HG03064 (cell line): ENCODE results near the gene RIMKLA.

Source experiments
- ATAC-seq: cut with Tn5 transposase; IDR thresholded peaks from one replicate; pipeline ENCODE4 v1.9.1; 2021; ENCODE audit warnings: low read depth; ENCODE audit not compliant: unreplicated experiment

RIMKLA gene

DNA sequence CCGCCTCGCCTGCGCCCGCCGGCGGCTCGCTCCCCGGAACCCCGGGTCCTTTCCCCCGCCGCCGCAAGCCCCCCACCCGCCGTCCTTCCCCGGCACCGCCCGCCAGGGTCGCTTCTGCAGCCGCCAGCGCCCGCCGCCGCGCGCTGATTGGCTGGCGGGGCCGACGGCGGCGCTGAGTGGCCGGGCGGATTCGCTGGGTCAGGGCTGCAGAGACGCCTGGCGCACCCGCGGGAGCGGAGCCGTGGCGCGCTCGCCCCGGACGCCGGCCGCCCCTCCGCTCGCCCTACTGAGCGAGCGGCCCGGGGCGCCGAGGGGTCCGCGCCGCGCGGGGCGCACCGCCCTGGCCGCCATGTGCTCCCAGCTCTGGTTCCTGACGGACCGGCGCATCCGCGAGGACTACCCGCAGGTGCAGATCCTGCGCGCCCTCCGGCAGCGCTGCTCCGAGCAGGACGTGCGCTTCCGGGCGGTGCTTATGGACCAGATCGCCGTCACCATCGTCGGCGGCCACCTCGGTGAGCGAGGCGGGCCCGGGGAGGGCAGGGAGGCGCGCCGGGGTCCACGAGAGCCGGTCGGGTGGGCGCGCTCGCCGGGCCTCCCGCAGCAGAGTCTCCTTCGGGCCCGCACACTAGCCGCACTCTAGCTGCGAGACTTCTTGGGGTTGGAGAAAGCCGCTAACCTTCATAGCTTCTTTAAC, at the start of gene RIMKLA:
TSS of gene RIMKLA (plus strand) at position 207 of the 694 bp plus-strand sequence. CDS start at position 350, 143 bp downstream.
- peak; percentile 79 for ATAC-seq

- ATAC-seq, result no peak
Observed at GRCh38 chr1:42332877-42333276, 47.7 kb upstream of the RIMKLA start.

- ATAC-seq, result peak; percentile 37
Observed at GRCh38 chr1:42333662-42334239, 46.8 kb upstream of the RIMKLA start.

- ATAC-seq, result peak; percentile 38
Observed at GRCh38 chr1:42334240-42335049, 46.1 kb upstream of the RIMKLA start.

GRCh38 chr1:42335050-42335808, 45.4 kb upstream of the RIMKLA start, which contains the start of gene FOXJ3:
FOXJ3 (minus strand) TSS chr1:42335235; CDS start chr1:42311093, 24,142 bp downstream.
- peak; percentile 67 for ATAC-seq

GRCh38 chr1:42335809-42336518, 44.6 kb upstream of the RIMKLA start:
- ATAC-seq, result no peak

- ATAC-seq, result no peak
Observed at GRCh38 chr1:42336978-42337377, 43.6 kb upstream of the RIMKLA start.

DNA sequence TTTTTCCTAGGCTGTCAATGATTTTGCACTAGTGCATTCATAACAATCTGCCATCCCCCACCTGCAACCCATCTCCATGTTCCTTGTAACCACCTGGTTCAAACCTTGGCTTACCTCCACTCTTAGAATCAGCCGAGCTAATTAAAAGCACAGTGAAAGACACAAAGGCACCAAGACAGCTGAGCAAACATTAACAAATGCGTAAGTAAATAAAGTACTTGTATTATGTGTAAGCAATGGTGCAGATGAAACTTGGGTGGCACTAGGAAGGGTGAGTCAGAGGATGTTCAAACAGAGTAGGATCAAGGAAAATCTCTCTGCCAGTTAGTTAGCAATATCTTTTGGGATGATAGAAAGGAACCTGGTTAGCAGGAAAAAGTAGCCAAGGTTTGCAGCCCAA, 40.5 kb upstream of the RIMKLA start:
- no peak for ATAC-seq

DNA sequence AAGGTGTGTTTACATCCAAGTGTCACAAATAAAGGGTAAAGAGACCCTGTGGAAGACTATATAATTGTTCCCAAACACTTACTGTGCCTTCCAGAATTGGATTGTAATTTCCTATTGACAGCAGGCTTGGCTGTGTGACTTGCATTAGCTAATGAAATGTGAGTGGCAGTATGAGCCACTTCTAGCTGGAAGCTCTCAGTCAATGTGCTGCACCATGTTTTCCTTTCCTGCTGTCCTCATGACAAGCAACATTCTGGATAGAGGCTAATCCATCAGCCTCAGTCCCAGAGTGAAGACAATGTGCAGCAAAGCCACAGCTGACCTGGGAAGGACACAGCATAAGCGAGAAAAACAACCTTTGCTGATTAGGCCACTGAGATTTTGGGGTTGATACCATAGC, 39.7 kb upstream of the RIMKLA start:
- no peak for ATAC-seq

DNA sequence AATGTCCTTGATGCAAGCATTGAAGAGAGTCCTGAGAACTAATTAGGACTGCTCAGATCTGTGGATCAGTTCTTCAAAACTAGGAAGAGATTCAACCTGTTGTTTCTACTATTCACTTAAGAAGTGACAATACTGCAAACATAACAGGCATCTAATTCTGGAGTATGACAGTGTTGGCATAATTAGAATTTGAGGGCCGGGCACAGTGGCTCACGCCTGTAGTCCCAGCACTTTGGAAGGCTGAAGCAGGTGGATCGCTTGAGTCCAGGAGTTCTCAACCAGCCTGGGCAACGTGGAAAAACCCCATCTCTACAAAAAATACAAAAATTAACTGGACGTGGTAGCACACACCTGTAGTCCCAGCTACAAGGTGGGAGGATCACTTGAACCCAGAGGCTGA, 37.5 kb upstream of the RIMKLA start:
- ATAC-seq, result no peak

GRCh38 chr1:42348498-42348897, 32.1 kb upstream of the RIMKLA start:
- ATAC-seq, result no peak

GRCh38 chr1:42350086-42350485, 30.5 kb upstream of the RIMKLA start:
- no peak for ATAC-seq

DNA sequence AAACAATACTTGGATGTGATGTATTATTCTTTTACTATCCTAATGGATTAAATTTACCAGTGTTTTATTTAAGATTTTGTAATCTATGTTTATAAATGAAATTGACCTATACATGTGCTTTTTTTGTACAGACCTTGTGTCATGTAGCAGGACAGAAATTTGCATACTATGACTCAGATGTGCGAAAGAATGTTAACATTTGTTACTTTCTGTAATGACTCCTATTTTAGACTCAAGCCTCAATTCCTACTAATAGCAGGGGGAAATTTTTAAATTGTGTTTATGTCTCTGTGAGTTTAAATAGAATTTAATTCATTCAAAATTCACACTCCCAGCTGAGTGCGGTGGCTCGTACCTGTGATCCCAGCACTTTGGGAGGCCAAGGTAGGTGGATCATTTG, 21.8 kb upstream of the RIMKLA start:
- ATAC-seq, result no peak

DNA sequence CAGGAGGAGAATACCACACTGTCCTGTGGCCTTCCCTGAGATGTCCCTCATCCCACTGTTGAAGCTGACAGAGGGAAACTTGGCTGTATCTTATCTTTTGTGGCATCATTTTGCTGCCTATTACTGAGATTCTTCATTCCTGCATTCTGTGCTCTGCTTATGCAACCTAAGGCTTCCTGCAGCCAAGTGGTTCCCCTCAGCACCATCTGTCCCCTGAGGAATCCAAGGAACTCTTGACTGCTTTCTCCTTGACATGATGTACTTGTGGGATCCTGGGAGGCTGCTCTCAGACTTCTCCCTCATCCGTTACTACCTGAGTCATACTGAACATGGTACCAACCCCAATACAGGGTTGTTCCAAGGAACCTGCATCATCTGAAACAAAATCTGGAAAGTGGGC, 21.1 kb upstream of the RIMKLA start:
- no peak for ATAC-seq

- no peak for ATAC-seq
Observed at GRCh38 chr1:42364089-42364488, 16.5 kb upstream of the RIMKLA start.

- no peak for ATAC-seq
Observed at GRCh38 chr1:42364542-42364941, 16.1 kb upstream of the RIMKLA start.

DNA sequence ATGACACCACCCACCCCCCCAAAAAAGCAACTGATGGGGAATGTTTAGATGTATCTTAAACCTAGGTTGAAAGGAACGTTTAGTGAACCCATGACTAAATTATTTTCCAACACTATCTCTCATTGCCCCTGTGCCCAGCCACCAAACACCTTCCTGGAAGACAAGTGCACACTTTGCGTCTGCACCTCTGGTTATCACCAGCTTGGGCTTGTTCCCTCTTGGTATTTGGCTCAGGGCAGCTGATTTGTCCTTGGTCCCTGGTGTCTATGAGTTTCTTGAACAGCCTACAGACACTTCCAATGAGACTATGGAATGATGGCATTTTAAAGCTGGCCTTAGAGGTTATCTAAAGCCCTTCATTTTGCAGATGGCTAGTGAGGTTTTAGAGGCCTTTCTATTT, 15.5 kb upstream of the RIMKLA start:
- no peak for ATAC-seq

GRCh38 chr1:42368096-42368795, 12.3 kb upstream of the RIMKLA start:
- ATAC-seq, result no peak

DNA sequence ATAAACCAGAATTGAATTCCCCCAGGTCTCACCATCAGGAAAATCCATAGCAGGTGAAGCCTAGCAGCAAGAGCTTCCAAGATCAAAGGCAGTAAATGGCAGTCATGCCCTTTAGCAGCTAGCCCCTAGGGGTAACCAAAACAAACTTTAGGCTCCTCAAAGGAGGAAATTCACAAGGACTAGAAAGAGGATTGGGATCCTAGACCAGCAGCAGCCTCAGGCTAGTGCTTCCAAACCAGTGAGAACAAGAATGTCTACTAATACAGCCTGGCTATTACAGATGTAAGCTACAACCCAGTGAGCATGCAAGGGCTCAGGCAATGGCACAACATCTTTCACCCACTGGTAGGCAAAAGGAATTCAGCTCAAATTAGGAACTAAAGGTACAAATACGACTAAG, 11.1 kb upstream of the RIMKLA start:
- ATAC-seq, result no peak
